Heart left ventricle (tissue), 13 donors: ENCODE data around the gene LSM14A.

Source experiments
- POLR2A ChIP-seq, 2 donors: fragments of 450-650 bp; IDR thresholded peaks; one replicate each; pipeline ENCODE4 v1.6.1; 2017; ENCODE audit warnings: antibody characterized with exemption in 2 of 2, mild to moderate bottlenecking in 2 of 2, moderate library complexity in 2 of 2
- TF ChIP-seq, protein P1 (sequence below), 12 donors: fragments of 200-600 bp; sonication (generic) in 4 of 12; IDR thresholded peaks; one replicate each; pipeline versions ENCODE4 v1.5.0 to v1.8.0; 2018 to 2022; ENCODE audit warnings: antibody characterized with exemption in 12 of 12, mild to moderate bottlenecking in 5 of 12
- donor health status: ischemic (EF 13 %, LVEDD 7.1; RV severe dilation, severe dysfunction).
- donor health status: DM: no; HTN: yes; CAD: no.
- donor health status: DM: no; HTN: no; CAD: no.
- donor health status: ischemic (EF 25% LVEDD 6.9; RV normal size, moderate dysfunction).
- donor health status: ischemic (EF 25% LVEDD 5.7; RV mildly dilated, moderate dysfunction).
- donor health status: ischemic (EF 35%, LVEDD 5.7; RV mildly dilated, moderate dysfunction).
- donor health status: nonischemic (EF 11% LVEDD 7.7; RV severe dilation, severe dysfunction).
- donor health status: DM: yes; HTN: yes; CAD: no.
- donor health status: PGD.
- donor health status: ischemic (EF 29% LVEDD 5.4; RV normal size, mild dysfunction).
- donor health status: nonischemic (EF 23%, LVEDD 6.1; RV moderate dilation, normal function).

DNA sequence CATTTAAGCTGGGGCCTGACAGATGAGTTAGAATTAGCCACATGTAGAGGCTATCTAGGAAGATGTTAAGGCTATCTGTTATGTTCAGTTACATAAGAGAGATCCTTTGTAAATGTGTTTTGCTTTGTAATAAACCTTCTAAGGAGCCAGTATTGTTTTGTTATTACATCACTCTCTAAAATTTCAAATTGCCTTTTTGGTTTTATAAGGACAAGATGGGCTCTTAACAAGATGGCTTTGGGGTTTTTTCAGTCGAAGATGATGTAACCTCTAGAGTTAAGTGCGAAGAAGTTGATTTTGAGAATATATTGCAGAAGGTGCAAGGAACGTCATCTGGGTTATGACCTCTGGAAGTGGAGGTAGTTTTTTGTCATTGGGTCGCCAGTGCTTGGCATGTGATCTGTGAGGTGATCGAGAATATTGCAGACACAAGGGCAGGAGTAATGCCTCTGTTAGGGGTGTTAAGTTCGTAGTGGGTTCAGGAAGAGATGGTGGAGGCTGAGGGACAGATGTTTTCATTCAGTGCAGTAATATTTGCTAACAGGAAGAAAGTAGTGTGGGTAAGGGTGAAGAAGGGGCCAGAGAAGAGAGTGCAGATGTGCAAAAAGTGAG is 12.7 kb downstream of the LSM14A start:
- TF ChIP-seq, protein P1, sequence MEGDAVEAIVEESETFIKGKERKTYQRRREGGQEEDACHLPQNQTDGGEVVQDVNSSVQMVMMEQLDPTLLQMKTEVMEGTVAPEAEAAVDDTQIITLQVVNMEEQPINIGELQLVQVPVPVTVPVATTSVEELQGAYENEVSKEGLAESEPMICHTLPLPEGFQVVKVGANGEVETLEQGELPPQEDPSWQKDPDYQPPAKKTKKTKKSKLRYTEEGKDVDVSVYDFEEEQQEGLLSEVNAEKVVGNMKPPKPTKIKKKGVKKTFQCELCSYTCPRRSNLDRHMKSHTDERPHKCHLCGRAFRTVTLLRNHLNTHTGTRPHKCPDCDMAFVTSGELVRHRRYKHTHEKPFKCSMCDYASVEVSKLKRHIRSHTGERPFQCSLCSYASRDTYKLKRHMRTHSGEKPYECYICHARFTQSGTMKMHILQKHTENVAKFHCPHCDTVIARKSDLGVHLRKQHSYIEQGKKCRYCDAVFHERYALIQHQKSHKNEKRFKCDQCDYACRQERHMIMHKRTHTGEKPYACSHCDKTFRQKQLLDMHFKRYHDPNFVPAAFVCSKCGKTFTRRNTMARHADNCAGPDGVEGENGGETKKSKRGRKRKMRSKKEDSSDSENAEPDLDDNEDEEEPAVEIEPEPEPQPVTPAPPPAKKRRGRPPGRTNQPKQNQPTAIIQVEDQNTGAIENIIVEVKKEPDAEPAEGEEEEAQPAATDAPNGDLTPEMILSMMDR (IDR thresholded peaks at IDR 0.05) = no peak
- TF ChIP-seq POLR2A (IDR thresholded peaks at IDR 0.05) = no peak
